ENCODE measurements around the gene PADI3.
"Not testable (repeated sequence)": the region's sequence is repeated elsewhere in the genome, so short reads cannot be mapped to it uniquely, and the experiment has no call there.

PADI3 gene

GRCh38 chr1:17313530-17314309, 64.8 kb downstream of the PADI3 start:
- H3K4me3 ChIP-seq (ENCODE audit: low read depth, low read length), result no peak overlapping the region
- no peaks in the 10 kb centered on the region for H3K27me3 ChIP-seq (ENCODE audit: control insufficient read depth, insufficient read depth, low read length)
- no peaks in the 10 kb centered on the region for H3K9me3 ChIP-seq (ENCODE audit: control insufficient read depth, insufficient read depth, low read length)
- H3K36me3 ChIP-seq (ENCODE audit: control insufficient read depth, insufficient read depth, low read length), result no peaks in the 10 kb centered on the region
- no peak overlapping the region for H3K9ac ChIP-seq (ENCODE audit: low read depth, low read length)
- H3K4me1 ChIP-seq (ENCODE audit: control insufficient read depth, insufficient read depth, low read length), result peaks cover 6% of the 10 kb centered on the region

- no peak overlapping the region for H3K4me3 ChIP-seq (ENCODE audit: low read depth, low read length)
- no peaks in the 10 kb centered on the region for H3K27me3 ChIP-seq (ENCODE audit: control insufficient read depth, insufficient read depth, low read length)
- no peaks in the 10 kb centered on the region for H3K9me3 ChIP-seq (ENCODE audit: control insufficient read depth, insufficient read depth, low read length)
- H3K36me3 ChIP-seq (ENCODE audit: control insufficient read depth, insufficient read depth, low read length), result no peaks in the 10 kb centered on the region
- no peak overlapping the region for H3K9ac ChIP-seq (ENCODE audit: low read depth, low read length)
- H3K4me1 ChIP-seq (ENCODE audit: control insufficient read depth, insufficient read depth, low read length), result peaks cover 4% of the 10 kb centered on the region
Measured at GRCh38 chr1:17314491-17314971, 65.6 kb downstream of the PADI3 start.

GRCh38 chr1:17315542-17316130, 66.7 kb downstream of the PADI3 start:
- Histone ChIP-seq H3K4me1 (ENCODE audit: control insufficient read depth, insufficient read depth, low read length) (peaks cover 3% of the 10 kb centered on the region), H3K4me3 (ENCODE audit: low read depth, low read length) (no peak overlapping the region), H3K9me3 (ENCODE audit: control insufficient read depth, insufficient read depth, low read length) (no peaks in the 10 kb centered on the region), H3K27me3 (ENCODE audit: control insufficient read depth, insufficient read depth, low read length) (no peaks in the 10 kb centered on the region), H3K9ac (ENCODE audit: low read depth, low read length) (no peak overlapping the region), H3K36me3 (ENCODE audit: control insufficient read depth, insufficient read depth, low read length) (no peaks in the 10 kb centered on the region)

- Histone ChIP-seq H3K36me3 (ENCODE audit: control insufficient read depth, insufficient read depth, low read length) (no peaks in the 10 kb centered on the region), H3K4me3 (ENCODE audit: low read depth, low read length) (no peak overlapping the region), H3K27me3 (ENCODE audit: control insufficient read depth, insufficient read depth, low read length) (no peaks in the 10 kb centered on the region), H3K4me1 (ENCODE audit: control insufficient read depth, insufficient read depth, low read length) (peaks cover 3% of the 10 kb centered on the region), H3K9me3 (ENCODE audit: control insufficient read depth, insufficient read depth, low read length) (no peaks in the 10 kb centered on the region), H3K9ac (ENCODE audit: low read depth, low read length) (no peak overlapping the region)
Measured at GRCh38 chr1:17316704-17317103, 67.8 kb downstream of the PADI3 start.

- Histone ChIP-seq H3K36me3 (ENCODE audit: control insufficient read depth, insufficient read depth, low read length) (no peaks in the 10 kb centered on the region), H3K9ac (ENCODE audit: low read depth, low read length) (no peak overlapping the region), H3K4me3 (ENCODE audit: low read depth, low read length) (no peak overlapping the region), H3K9me3 (ENCODE audit: control insufficient read depth, insufficient read depth, low read length) (no peaks in the 10 kb centered on the region), H3K27me3 (ENCODE audit: control insufficient read depth, insufficient read depth, low read length) (no peaks in the 10 kb centered on the region), H3K4me1 (ENCODE audit: control insufficient read depth, insufficient read depth, low read length) (peaks cover 3% of the 10 kb centered on the region)
Measured at GRCh38 chr1:17318262-17318661, 69.4 kb downstream of the PADI3 start.

GRCh38 chr1:17319561-17320350, 70.9 kb downstream of the PADI3 start:
- Histone ChIP-seq H3K36me3 (ENCODE audit: control insufficient read depth, insufficient read depth, low read length) (no peaks in the 10 kb centered on the region), H3K27me3 (ENCODE audit: control insufficient read depth, insufficient read depth, low read length) (no peaks in the 10 kb centered on the region), H3K4me1 (ENCODE audit: control insufficient read depth, insufficient read depth, low read length) (peaks cover 3% of the 10 kb centered on the region), H3K9ac (ENCODE audit: low read depth, low read length) (no peak overlapping the region), H3K9me3 (ENCODE audit: control insufficient read depth, insufficient read depth, low read length) (no peaks in the 10 kb centered on the region), H3K4me3 (ENCODE audit: low read depth, low read length) (no peak overlapping the region)

- H3K36me3 ChIP-seq (ENCODE audit: control insufficient read depth, insufficient read depth, low read length); H3K9me3 ChIP-seq (ENCODE audit: control insufficient read depth, insufficient read depth, low read length); H3K4me1 ChIP-seq (ENCODE audit: control insufficient read depth, insufficient read depth, low read length); H3K9ac ChIP-seq (ENCODE audit: low read depth, low read length); H3K27me3 ChIP-seq (ENCODE audit: control insufficient read depth, insufficient read depth, low read length); H3K4me3 ChIP-seq (ENCODE audit: low read depth, low read length): not testable (repeated sequence)
Measured at GRCh38 chr1:17321857-17322390, 73.0 kb downstream of the PADI3 start.

- Histone ChIP-seq H3K4me1 (ENCODE audit: control insufficient read depth, insufficient read depth, low read length) (no peaks in the 10 kb centered on the region), H3K9me3 (ENCODE audit: control insufficient read depth, insufficient read depth, low read length) (no peaks in the 10 kb centered on the region), H3K36me3 (ENCODE audit: control insufficient read depth, insufficient read depth, low read length) (no peaks in the 10 kb centered on the region), H3K9ac (ENCODE audit: low read depth, low read length) (no peak overlapping the region), H3K4me3 (ENCODE audit: low read depth, low read length) (no peak overlapping the region), H3K27me3 (ENCODE audit: control insufficient read depth, insufficient read depth, low read length) (no peaks in the 10 kb centered on the region)
Measured at GRCh38 chr1:17328855-17329254, 80.0 kb downstream of the PADI3 start.

GRCh38 chr1:17329610-17330009, 80.7 kb downstream of the PADI3 start:
- Histone ChIP-seq H3K4me3 (ENCODE audit: low read depth, low read length) (no peak overlapping the region), H3K9ac (ENCODE audit: low read depth, low read length) (no peak overlapping the region), H3K36me3 (ENCODE audit: control insufficient read depth, insufficient read depth, low read length) (no peaks in the 10 kb centered on the region)

GRCh38 chr1:17330856-17331255, 82.0 kb downstream of the PADI3 start:
- no peaks in the 10 kb centered on the region for H3K9me3 ChIP-seq (ENCODE audit: control insufficient read depth, insufficient read depth, low read length)
- no peak overlapping the region for H3K9ac ChIP-seq (ENCODE audit: low read depth, low read length)
- no peaks in the 10 kb centered on the region for H3K4me1 ChIP-seq (ENCODE audit: control insufficient read depth, insufficient read depth, low read length)
- no peaks in the 10 kb centered on the region for H3K27me3 ChIP-seq (ENCODE audit: control insufficient read depth, insufficient read depth, low read length)
- no peak overlapping the region for H3K4me3 ChIP-seq (ENCODE audit: low read depth, low read length)
- H3K36me3 ChIP-seq (ENCODE audit: control insufficient read depth, insufficient read depth, low read length), result no peaks in the 10 kb centered on the region

More at GRCh38 chr1:17329610-17330009, 80.7 kb downstream of the PADI3 start:
- no peaks in the 10 kb centered on the region for H3K4me1 ChIP-seq (ENCODE audit: control insufficient read depth, insufficient read depth, low read length)
- no peaks in the 10 kb centered on the region for H3K9me3 ChIP-seq (ENCODE audit: control insufficient read depth, insufficient read depth, low read length)
- H3K27me3 ChIP-seq (ENCODE audit: control insufficient read depth, insufficient read depth, low read length), result no peaks in the 10 kb centered on the region

GRCh38 chr1:17333081-17333480, 84.2 kb downstream of the PADI3 start:
- Histone ChIP-seq H3K9me3 (ENCODE audit: control insufficient read depth, insufficient read depth, low read length) (no peaks in the 10 kb centered on the region), H3K36me3 (ENCODE audit: control insufficient read depth, insufficient read depth, low read length) (no peaks in the 10 kb centered on the region), H3K4me1 (ENCODE audit: control insufficient read depth, insufficient read depth, low read length) (no peaks in the 10 kb centered on the region), H3K4me3 (ENCODE audit: low read depth, low read length) (no peak overlapping the region), H3K9ac (ENCODE audit: low read depth, low read length) (no peak overlapping the region), H3K27me3 (ENCODE audit: control insufficient read depth, insufficient read depth, low read length) (no peaks in the 10 kb centered on the region)
